Endothelial cell of umbilical vein (primary cell): ENCODE results near the gene NFKBIE. TPM values are rescaled to one million over a fixed set of nuclear protein-coding genes. Genes with fewer than 3 reads are reported as not detected.
A peak's percentile ranks its signal among the peaks of the same experiment; 100 is the strongest.

Source experiments
- BruUV-seq: library from RNA; stranded (reverse); fragments of 400-500 nt; replicated peaks from 2 replicates; lab custom pipeline; 2021; lab: Mats Ljungman, UMichigan
- CTCF ChIA-PET: fragments of 300-600, 350-600 bp; sonication (Branson Sonifier 250); formaldehyde crosslinking; loops from one replicate; lab custom pipeline; 2021; ENCODE audit warnings: antibody characterized with exemption, inconsistent platforms; lab: Charles Lee
- POLR2A ChIA-PET: fragments of 300-600, 350-600 bp; sonication (Branson Sonifier 250); formaldehyde crosslinking; loops from one replicate; lab custom pipeline; 2021; ENCODE audit warnings: antibody characterized with exemption, inconsistent platforms; lab: Charles Lee
- DNase-seq: peaks from one replicate; pipeline ENCODE4 v3.0.0-alpha.2; 2011; ENCODE audit warnings: low read depth, low spot score
- FAIRE-seq: peaks from 2 replicates; lab custom pipeline; 2011; peaks lifted over from hg19 to GRCh38; lab: Jason Lieb, UNC
- H2AFZ ChIP-seq: 2 replicates; pipeline ENCODE4 v1.6.0; 2012; ENCODE audit warnings: low read depth, low read length, control low read depth, inconsistent platforms
- H3K27ac ChIP-seq: 2 replicates; pipeline ENCODE4 v1.5.1; 2011; ENCODE audit warnings: low read depth, mild to moderate bottlenecking, control low read depth, low read length, moderate library complexity; ENCODE audit not compliant: insufficient read depth
- H3K27me3 ChIP-seq, 2 experiments: 2 replicates each; pipeline versions ENCODE4 v1.6.0 to v1.6.1; 2011; ENCODE audit warnings: low read length in 2 of 2, mixed read lengths in 1 of 2; ENCODE audit not compliant: control insufficient read depth in 2 of 2, insufficient read depth in 2 of 2
- H3K36me3 ChIP-seq, 2 experiments: 2 replicates in 1 of 2; 3 replicates in 1 of 2; pipeline ENCODE4 v1.5.1; 2011; ENCODE audit warnings: low read length in 2 of 2, mild to moderate bottlenecking in 1 of 2, moderate library complexity in 1 of 2; ENCODE audit not compliant: control insufficient read depth in 2 of 2, insufficient read depth in 2 of 2; ENCODE audit errors: extremely low read depth in 1 of 2
- H3K4me1 ChIP-seq: 3 replicates; pipeline ENCODE4 v1.5.1; 2011; ENCODE audit warnings: mild to moderate bottlenecking, low read length; ENCODE audit not compliant: control insufficient read depth, insufficient read depth; ENCODE audit errors: extremely low read depth
- H3K4me2 ChIP-seq: 2 replicates; pipeline ENCODE4 v1.6.1; 2011; ENCODE audit warnings: low read length, control low read depth, mixed read lengths; ENCODE audit not compliant: insufficient read depth
- H3K4me3 ChIP-seq, 3 experiments: fragments of 200-600 bp in 1 of 3; sonication (generic), shearing (Covaris generic) in 1 of 3; replicated peaks in 1 of 3; 2 replicates each; pipeline ENCODE4 v1.5.1; 2011 to 2016; ENCODE audit warnings: control low read depth in 3 of 3, low read length in 3 of 3, mild to moderate bottlenecking in 2 of 3, inconsistent platforms in 1 of 3, low read depth in 1 of 3, moderate library complexity in 1 of 3; ENCODE audit not compliant: insufficient read depth in 1 of 3
- H3K79me2 ChIP-seq: 2 replicates; pipeline ENCODE4 v1.6.0; 2012; ENCODE audit warnings: low read length, inconsistent platforms; ENCODE audit not compliant: control insufficient read depth, insufficient read depth
- H3K9ac ChIP-seq: replicated peaks from 2 replicates; pipeline ENCODE3; 2011; ENCODE audit warnings: low read length, control low read depth; ENCODE audit not compliant: insufficient read depth; ENCODE audit errors: extremely low read depth
- H3K9me1 ChIP-seq: replicated peaks from 3 replicates; pipeline ENCODE4 v1.6.0; 2011; ENCODE audit warnings: mild to moderate bottlenecking, low read length; ENCODE audit not compliant: control insufficient read depth, insufficient read depth; ENCODE audit errors: extremely low read depth
- H3K9me3 ChIP-seq: replicated peaks from 2 replicates; pipeline ENCODE4 v1.5.1; 2012; ENCODE audit warnings: low read length, inconsistent platforms; ENCODE audit not compliant: control insufficient read depth, insufficient read depth
- H4K20me1 ChIP-seq: replicated peaks from 2 replicates; pipeline ENCODE3; 2011; ENCODE audit warnings: mild to moderate bottlenecking, low read length; ENCODE audit not compliant: control insufficient read depth, insufficient read depth; ENCODE audit errors: extremely low read depth
- CTCF ChIP-seq, 2 donors: IDR thresholded peaks; 1 replicate in 1 of 2; 2 replicates in 1 of 2; pipeline ENCODE4 v1.5.1; 2011; ENCODE audit warnings: low read length in 2 of 2, mild to moderate bottlenecking in 2 of 2, moderate library complexity in 2 of 2, control low read depth in 1 of 2, inconsistent platforms in 1 of 2, low read depth in 1 of 2; ENCODE audit not compliant: insufficient read depth in 1 of 2; ENCODE audit errors: extremely low read depth in 1 of 2
- EZH2 ChIP-seq: IDR thresholded peaks from 2 replicates; pipeline ENCODE4 v1.6.1; 2012; ENCODE audit warnings: borderline replicate concordance, low read depth, mild to moderate bottlenecking, moderate library complexity, low read length, inconsistent platforms; ENCODE audit not compliant: severe bottlenecking
- FOS ChIP-seq: IDR thresholded peaks from 2 replicates; pipeline ENCODE4 v1.6.1; 2011; ENCODE audit warnings: mild to moderate bottlenecking, low read length, moderate library complexity, borderline replicate concordance; ENCODE audit not compliant: insufficient read depth
- GATA2 ChIP-seq: IDR thresholded peaks from 2 replicates; pipeline ENCODE4 v1.7.0; 2011; ENCODE audit warnings: low read depth, mild to moderate bottlenecking, moderate library complexity, mixed read lengths, low read length; ENCODE audit not compliant: insufficient read length, insufficient read depth
- JUN ChIP-seq: IDR thresholded peaks from 2 replicates; pipeline ENCODE4 v1.6.1; 2011; ENCODE audit warnings: borderline replicate concordance, low read depth; ENCODE audit not compliant: insufficient read length, insufficient read depth
- MAX ChIP-seq: IDR thresholded peaks from 2 replicates; pipeline ENCODE4 v1.6.1; 2011; ENCODE audit not compliant: insufficient read depth, insufficient read length
- MYC ChIP-seq: IDR thresholded peaks from one replicate; pipeline ENCODE4 v1.6.1; 2011; ENCODE audit warnings: mild to moderate bottlenecking, low read depth, low read length
- POLR2A ChIP-seq: IDR thresholded peaks from 2 replicates; pipeline ENCODE4 v1.6.1; 2012; ENCODE audit warnings: low read depth, mild to moderate bottlenecking, control low read depth, low read length
- POLR2AphosphoS5 ChIP-seq: IDR thresholded peaks from 2 replicates; pipeline ENCODE4 v1.6.1; 2012; ENCODE audit warnings: low read depth, mild to moderate bottlenecking, control low read depth, low read length, moderate library complexity; ENCODE audit not compliant: insufficient read depth
- dilution Hi-C: fragments of 300-500 bp; cut with MboI; formaldehyde crosslinking; loops from one replicate; pipeline ENCODE4 v1.15.0; 2019; ENCODE audit warnings: low sequenced_read_pairs; ENCODE audit not compliant: extremely low pct_ligation_motif_present
- intact Hi-C: fragments of 100-400 bp; cut with micrococcal nuclease; formaldehyde crosslinking; loops from one replicate; pipeline ENCODE4 v1.10.0; 2022
- polyA plus RNA-seq, 4 experiments: library from polyadenylated mRNA; depleted of rRNA in 3 of 4; stranded (reverse) in 3 of 4; unstranded in 1 of 4; fragments of >200 nt; gene quantifications; 2 replicates each; pipeline versions ENCODE4 v1.2.1 to v1.2.3, GENCODE V29; 2011 to 2012; ENCODE audit warnings: missing spikeins in 1 of 4
- total RNA-seq: library from RNA; stranded (reverse); gene quantifications from 2 replicates; pipeline ENCODE4 v1.2.3, GENCODE V29; 2021

Gene NFKBIE
- total and polyA plus RNA-seq, 2 donors (not counting 3 experiments of a cell fraction or from before 2014, with no cell fraction given) = 19.0 to 22.6 TPM

GRCh38 chr6:44237813-44238433, 27.4 kb downstream of the NFKBIE start:
- POLR2A ChIA-PET = interaction anchor here (1.1 to 1.3 kb wide), 2 partner anchors 9 to 65 kb away, joined by 4 to 6 read pairs; partner anchors contain the start of gene HSP90AB1
- DNase-seq = peak; percentile 67

More at GRCh38 chr6:44237813-44238433, 27.4 kb downstream of the NFKBIE start:
- Histone ChIP-seq H3K4me2 (peak overlapping the region; percentile 14), H3K27ac (peak overlapping the region; percentile 70), H3K9me1 (no peaks in the 10 kb centered on the region), H3K9ac (peak overlapping the region; percentile 64), H3K4me1 (peaks cover 41% of the 10 kb centered on the region), H3K36me3 (peaks cover 9 to 15% of the 10 kb centered on the region in 2 experiments), H4K20me1 (no peaks in the 10 kb centered on the region), H3K4me3 (peak overlapping the region in 1 of 3 experiments; percentile 35), H3K9me3 (no peaks in the 10 kb centered on the region), H3K79me2 (no peaks in the 10 kb centered on the region), H3K27me3 (no peaks in the 10 kb centered on the region), H2AFZ (no peak overlapping the region)
- dilution Hi-C loops (loop anchor here (10.0 kb wide), 1 partner anchor 133 kb away; no protein-coding TSS in a partner anchor), intact Hi-C loops (loop anchor here (1.0 kb wide), 4 partner anchors 8 to 134 kb away; partner anchors contain the start of gene NFKBIE)
- CTCF ChIA-PET = interaction anchor here (0.7 to 7.2 kb wide), 17 partner anchors 8 to 143 kb away, joined by 3 to 148 read pairs (median 4); partner anchors contain the start of genes HSP90AB1, SLC29A1 and SLC35B2
- TSS peak; percentile 8 for BruUV-seq
- peak; percentile 33 for FAIRE-seq
- no peak for TF ChIP-seq EZH2
- no peak for TF ChIP-seq JUN
- no peak for TF ChIP-seq MAX
- peak; percentile 13 for TF ChIP-seq POLR2A
- TF ChIP-seq FOS = no peak
- no peak for TF ChIP-seq POLR2AphosphoS5
- no peak for TF ChIP-seq GATA2
- peak; percentile 99 for TF ChIP-seq CTCF (IDR thresholded peaks at IDR 0.05; ENCODE audit: extremely low read depth in 1 of 2, insufficient read depth in 1 of 2, low read depth in 1 of 2, low read length in 2 of 2)
- no peak for TF ChIP-seq MYC
